GM19372 (cell line): Measurements from ENCODE around the gene RASEF.
"Not testable (repeated sequence)": the region's sequence is repeated elsewhere in the genome, so short reads cannot be mapped to it uniquely, and the experiment has no call there.

Experiments used
- ATAC-seq: cut with Tn5 transposase; IDR thresholded peaks from one replicate; pipeline ENCODE4 v1.9.1; 2021; ENCODE audit warnings: mild to moderate bottlenecking, low read depth, moderate library complexity; ENCODE audit not compliant: unreplicated experiment

The RASEF gene

DNA sequence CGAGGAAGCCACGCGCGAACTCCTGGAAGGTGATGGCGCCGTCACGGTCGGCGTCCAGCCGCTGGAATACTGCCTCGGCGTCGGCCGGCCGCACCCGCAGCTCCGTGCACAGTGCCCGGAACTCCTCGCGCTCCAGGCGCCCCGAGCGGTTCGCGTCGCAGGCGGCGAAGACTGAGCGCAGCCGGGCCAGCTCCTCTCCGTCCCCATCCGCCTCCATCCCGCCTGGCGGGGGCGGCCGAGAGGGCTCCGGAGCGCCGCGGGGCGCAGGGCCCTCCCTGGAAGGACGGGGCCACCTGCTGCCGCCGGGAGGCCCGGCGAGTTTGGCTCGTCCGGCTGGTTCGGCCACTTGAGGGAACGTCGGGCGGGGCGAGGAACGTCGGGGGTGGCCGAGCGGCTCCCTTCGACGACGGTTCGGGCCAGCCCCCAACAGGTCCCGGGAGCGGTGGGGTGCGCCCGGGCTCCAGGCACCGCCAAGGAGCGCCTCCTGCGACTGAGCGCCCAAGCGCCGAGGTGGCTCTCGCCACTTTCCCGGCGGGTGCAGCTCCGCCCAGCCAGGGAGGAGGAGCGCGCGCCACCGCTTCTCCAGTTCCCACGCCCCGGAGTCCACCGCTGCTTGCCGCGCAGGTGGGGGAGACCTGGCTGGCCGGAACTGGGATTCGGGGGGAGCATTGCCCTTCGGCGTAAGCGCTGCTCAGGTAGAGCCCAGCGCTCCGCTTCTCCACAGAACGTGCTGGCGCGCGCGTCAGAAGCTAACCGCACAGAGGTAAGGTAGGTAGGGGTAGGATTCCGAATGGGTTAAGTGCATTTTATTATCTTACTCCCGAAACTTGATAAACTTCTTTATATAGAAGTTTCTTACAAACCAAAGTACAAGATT lies at the start of gene RASEF:
Gene RASEF, minus strand, starts transcription at position 492 of the 877 bp plus-strand sequence. Its CDS starts 275 bp downstream, at position 217.
- no peak for ATAC-seq

DNA sequence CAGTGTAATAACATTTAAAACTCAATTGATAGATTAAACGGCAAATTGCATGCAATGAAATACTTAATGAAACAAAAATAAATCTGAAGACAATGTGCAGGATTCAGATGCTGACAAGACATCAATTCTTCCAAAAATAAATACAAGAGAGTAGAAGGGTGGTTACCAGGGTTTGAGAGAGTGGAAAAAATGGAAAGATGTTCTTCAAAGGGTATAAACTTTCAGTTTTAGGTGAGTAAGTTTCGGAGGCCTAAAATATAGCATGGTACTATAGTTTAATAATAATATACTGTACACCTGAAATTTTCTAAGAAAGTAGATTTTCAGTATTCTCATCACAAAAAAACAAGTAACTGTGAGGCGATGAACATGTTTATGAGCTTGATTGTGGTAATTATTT lies 48.2 kb upstream of the RASEF start:
- ATAC-seq = no peak

GRCh38 chr9:83109296-83109695 lies 46.4 kb upstream of the RASEF start:
- no peak for ATAC-seq

GRCh38 chr9:83108208-83108607 lies 45.3 kb upstream of the RASEF start:
- ATAC-seq = no peak

DNA sequence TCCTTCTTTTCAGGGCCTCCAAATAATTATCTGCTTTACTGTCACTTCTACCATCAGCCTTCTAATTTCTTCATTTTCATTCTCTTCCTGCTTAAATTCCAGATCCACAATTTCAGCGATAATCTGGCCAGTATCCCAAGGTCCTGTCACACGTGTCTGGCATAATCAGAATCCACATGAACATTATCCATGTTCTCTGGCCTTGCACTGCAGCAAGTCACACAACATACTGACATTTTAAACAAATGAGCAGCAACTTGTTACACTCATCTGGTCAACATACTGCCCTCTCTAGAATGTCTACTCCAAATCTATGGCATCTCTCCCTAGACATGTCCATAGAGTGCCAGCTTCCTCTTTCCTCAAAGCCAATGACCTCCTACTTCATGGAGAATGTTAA lies 43.8 kb upstream of the RASEF start:
- ATAC-seq = no peak

GRCh38 chr9:83106263-83106662 lies 43.3 kb upstream of the RASEF start:
- no peak for ATAC-seq

GRCh38 chr9:83097633-83098032 lies 34.7 kb upstream of the RASEF start:
- ATAC-seq = no peak

DNA sequence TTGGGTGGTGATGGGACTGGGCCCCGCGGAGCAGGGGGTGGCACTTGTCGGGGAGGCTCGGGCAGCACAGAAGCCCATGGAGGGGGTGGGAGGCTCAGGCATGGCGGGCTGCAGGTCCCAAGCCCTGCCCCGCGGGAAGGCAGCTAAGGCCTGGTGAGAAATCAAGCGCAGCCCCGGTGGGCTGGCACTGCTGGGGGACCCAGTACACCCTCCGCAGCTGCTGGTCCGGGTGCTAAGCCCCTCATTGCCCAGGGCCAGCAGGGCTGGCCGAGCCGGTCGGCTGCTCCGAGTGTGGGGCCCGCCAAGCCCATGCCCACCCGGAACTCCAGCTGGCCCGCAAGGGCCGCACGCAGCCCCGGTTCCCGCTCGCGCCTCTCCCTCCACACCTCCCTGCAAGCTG lies 30.4 kb upstream of the RASEF start:
- ATAC-seq = not testable (repeated sequence)

DNA sequence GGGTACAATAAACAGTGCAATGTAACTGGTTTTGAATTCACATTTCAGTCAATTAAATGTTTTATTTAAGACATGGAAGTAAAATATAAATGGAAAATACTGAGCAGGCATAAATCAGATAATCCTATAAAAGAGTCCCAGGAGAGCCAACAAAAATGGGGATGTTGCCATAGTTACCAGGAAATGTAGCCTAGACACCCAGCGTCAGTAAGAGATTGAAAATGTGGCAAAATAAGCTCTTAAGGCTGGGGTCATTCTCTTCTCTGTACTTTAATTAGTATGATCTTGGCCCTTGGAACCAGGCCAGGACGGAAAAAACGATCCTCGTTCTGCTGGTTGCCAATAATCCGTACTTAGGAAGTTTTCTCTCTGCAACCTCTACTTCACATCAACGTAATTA lies 18.9 kb upstream of the RASEF start:
- no peak for ATAC-seq

- ATAC-seq = no peak
These were observed 18.1 kb upstream of the RASEF start for GRCh38 chr9:83081010-83081409.

GRCh38 chr9:83075932-83076331 lies 13.0 kb upstream of the RASEF start:
- not testable (repeated sequence) for ATAC-seq

- not testable (repeated sequence) for ATAC-seq
These were observed 9.6 kb upstream of the RASEF start for GRCh38 chr9:83072498-83072897.

- no peak for ATAC-seq
These were observed 8.7 kb upstream of the RASEF start for GRCh38 chr9:83071626-83072025.

- no peak for ATAC-seq
These were observed 7.3 kb upstream of the RASEF start for GRCh38 chr9:83070261-83070660.

DNA sequence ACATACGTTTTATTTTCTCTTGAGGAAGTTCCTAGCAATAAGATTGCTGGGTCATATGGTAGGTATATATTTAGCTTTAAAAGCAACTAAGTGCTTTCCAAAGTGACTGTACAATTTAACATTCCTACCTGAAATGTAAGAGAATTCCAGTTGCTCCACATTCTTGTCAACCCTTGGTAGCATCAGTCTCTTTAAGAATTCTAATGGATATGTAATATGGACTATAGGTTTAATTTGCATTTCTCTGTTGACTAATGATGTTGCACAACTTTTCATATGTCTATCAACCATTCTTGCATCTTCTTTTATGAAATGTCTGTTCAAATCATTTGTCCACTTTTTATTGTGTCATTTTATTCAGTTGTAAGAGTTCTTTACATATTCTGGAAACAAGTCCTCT lies 6.7 kb upstream of the RASEF start:
- ATAC-seq = no peak

DNA sequence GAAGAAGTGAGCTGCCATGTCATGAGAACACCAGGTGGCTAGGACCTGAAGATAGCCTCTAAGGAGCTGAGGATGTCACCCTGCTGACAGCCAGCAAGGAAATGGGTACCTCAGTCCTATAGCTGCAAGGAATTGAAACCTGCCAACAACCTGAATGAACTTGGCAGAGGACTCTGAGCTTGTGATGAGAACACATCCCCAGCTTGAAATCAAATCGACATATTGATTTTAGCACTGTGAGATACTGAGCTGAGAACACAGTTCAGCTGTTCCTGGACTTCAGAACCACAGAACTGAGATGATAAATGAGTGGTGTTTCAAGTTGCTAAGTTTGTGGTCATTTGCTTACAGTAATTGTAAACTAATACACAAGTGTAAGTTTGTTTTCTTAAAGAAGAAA lies 5.5 kb upstream of the RASEF start:
- ATAC-seq = no peak

- no peak for ATAC-seq
These were observed 4.6 kb upstream of the RASEF start for GRCh38 chr9:83067579-83067978.

- ATAC-seq = no peak
These were observed 3.8 kb upstream of the RASEF start for GRCh38 chr9:83066771-83067170.

DNA sequence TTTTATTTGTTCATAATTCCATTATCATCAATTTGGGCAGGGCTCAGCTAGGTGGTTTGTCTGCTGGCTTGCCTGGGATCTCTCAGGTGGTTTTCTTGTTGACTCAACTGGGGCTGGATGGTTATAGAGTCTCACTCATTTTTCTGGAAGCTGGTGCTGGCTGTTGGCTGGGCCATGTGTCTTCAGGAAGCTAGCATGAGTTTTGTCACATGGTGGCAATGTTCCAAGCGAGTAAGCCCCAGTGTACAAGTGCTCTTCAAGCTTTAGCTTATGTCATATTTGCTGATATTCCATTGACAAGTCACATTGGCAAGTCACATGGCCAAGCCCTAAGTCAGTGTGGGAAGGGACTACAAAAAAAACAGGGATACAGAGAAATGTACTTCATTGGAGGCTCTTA lies 2.3 kb upstream of the RASEF start:
- ATAC-seq = no peak

GRCh38 chr9:83061990-83062650 lies 822 bp downstream of the RASEF start:
- ATAC-seq = no peak

- ATAC-seq = no peak
These were observed 1.9 kb downstream of the RASEF start for GRCh38 chr9:83061036-83061435.

- ATAC-seq = no peak
These were observed 2.4 kb downstream of the RASEF start for GRCh38 chr9:83060556-83060955.
